Loucy (cell line): ENCODE results near the gene SPTLC3.

ENCODE experiments used
- H2AFZ ChIP-seq: fragments of 200-600 bp; sonication (generic); 2 replicates; pipeline ENCODE4 v1.6.0; 2016; ENCODE audit warnings: antibody characterized with exemption, mild to moderate bottlenecking, low read length, moderate library complexity
- H3F3A ChIP-seq: fragments of 200-600 bp; 2 replicates; pipeline ENCODE4 v1.6.0; 2016; ENCODE audit warnings: antibody characterized with exemption, low read depth, mild to moderate bottlenecking
- H3K27me3 ChIP-seq: fragments of 200-600 bp; sonication (generic); 2 replicates; pipeline ENCODE4 v1.6.1; 2014; ENCODE audit warnings: low read length, mild to moderate bottlenecking; ENCODE audit not compliant: insufficient read depth, poor library complexity, severe bottlenecking
- H3K36me3 ChIP-seq: fragments of 200-600 bp; sonication (generic); 2 replicates; pipeline ENCODE4 v1.6.1; 2016; ENCODE audit warnings: low read length; ENCODE audit not compliant: insufficient read depth
- H3K4me1 ChIP-seq: fragments of 200-600 bp; sonication (generic); 2 replicates; pipeline ENCODE4 v1.5.1; 2014; ENCODE audit warnings: low read length, mild to moderate bottlenecking; ENCODE audit not compliant: insufficient read depth, poor library complexity, severe bottlenecking
- H3K4me2 ChIP-seq: fragments of 200-600 bp; sonication (generic); 2 replicates; pipeline ENCODE4 v1.6.0; 2014; ENCODE audit warnings: antibody characterized with exemption, low read length, low read depth, mild to moderate bottlenecking; ENCODE audit not compliant: poor library complexity, severe bottlenecking
- H3K4me3 ChIP-seq: fragments of 200-600 bp; sonication (generic); 2 replicates; pipeline ENCODE4 v1.5.1; 2014; ENCODE audit warnings: low read length, mild to moderate bottlenecking, mixed read lengths; ENCODE audit not compliant: poor library complexity, severe bottlenecking
- H3K79me2 ChIP-seq: fragments of 200-600 bp; sonication (generic); 2 replicates; pipeline ENCODE4 v1.6.1; 2014; ENCODE audit warnings: low read length; ENCODE audit not compliant: insufficient read depth
- H3K9ac ChIP-seq: fragments of 200-600 bp; sonication (generic); 2 replicates; pipeline ENCODE4 v1.6.0; 2014; ENCODE audit warnings: mild to moderate bottlenecking, low read depth, low read length, moderate library complexity; ENCODE audit not compliant: poor library complexity, severe bottlenecking
- H3K9me2 ChIP-seq: fragments of 200-600 bp; sonication (generic); replicated peaks from 2 replicates; pipeline ENCODE4 v1.6.1; 2016; ENCODE audit warnings: low read depth, low read length, mixed read lengths
- H3K9me3 ChIP-seq: fragments of 200-600 bp; sonication (generic); 2 replicates; pipeline ENCODE4 v1.6.1; 2014; ENCODE audit warnings: mild to moderate bottlenecking, antibody characterized with exemption, low read length, low read depth; ENCODE audit not compliant: insufficient read depth
- H4K20me1 ChIP-seq: fragments of 200-600 bp; sonication (generic); 2 replicates; pipeline ENCODE4 v1.6.0; 2014; ENCODE audit warnings: antibody characterized with exemption, low read length, mild to moderate bottlenecking; ENCODE audit not compliant: insufficient read depth, poor library complexity, severe bottlenecking
- EZH2phosphoT487 ChIP-seq: fragments of 200-600 bp; IDR thresholded peaks from 2 replicates; pipeline ENCODE4 v1.6.1; 2018; ENCODE audit warnings: antibody characterized with exemption, mild to moderate bottlenecking, moderate library complexity, borderline replicate concordance
- TF ChIP-seq, protein P1 (sequence below): fragments of 200-600 bp; sonication (generic); conservative IDR thresholded peaks from 2 replicates; pipeline ENCODE4 v1.5.1; 2014; ENCODE audit warnings: mild to moderate bottlenecking, antibody characterized with exemption, low read length

The SPTLC3 gene

GRCh38 chr20:13060327-13060726, 51.6 kb downstream of the SPTLC3 start:
- Histone ChIP-seq H3K27me3 (no peaks in the 10 kb centered on the region), H3K9me3 (no peaks in the 10 kb centered on the region), H4K20me1 (no peaks in the 10 kb centered on the region), H3K9me2 (no peaks in the 10 kb centered on the region), H3F3A (no peaks in the 10 kb centered on the region), H3K9ac (no peak overlapping the region), H3K4me3 (no peak overlapping the region), H3K79me2 (no peaks in the 10 kb centered on the region), H3K4me1 (no peaks in the 10 kb centered on the region), H2AFZ (no peak overlapping the region), H3K4me2 (no peak overlapping the region), H3K36me3 (no peaks in the 10 kb centered on the region)
- TF ChIP-seq, protein P1, sequence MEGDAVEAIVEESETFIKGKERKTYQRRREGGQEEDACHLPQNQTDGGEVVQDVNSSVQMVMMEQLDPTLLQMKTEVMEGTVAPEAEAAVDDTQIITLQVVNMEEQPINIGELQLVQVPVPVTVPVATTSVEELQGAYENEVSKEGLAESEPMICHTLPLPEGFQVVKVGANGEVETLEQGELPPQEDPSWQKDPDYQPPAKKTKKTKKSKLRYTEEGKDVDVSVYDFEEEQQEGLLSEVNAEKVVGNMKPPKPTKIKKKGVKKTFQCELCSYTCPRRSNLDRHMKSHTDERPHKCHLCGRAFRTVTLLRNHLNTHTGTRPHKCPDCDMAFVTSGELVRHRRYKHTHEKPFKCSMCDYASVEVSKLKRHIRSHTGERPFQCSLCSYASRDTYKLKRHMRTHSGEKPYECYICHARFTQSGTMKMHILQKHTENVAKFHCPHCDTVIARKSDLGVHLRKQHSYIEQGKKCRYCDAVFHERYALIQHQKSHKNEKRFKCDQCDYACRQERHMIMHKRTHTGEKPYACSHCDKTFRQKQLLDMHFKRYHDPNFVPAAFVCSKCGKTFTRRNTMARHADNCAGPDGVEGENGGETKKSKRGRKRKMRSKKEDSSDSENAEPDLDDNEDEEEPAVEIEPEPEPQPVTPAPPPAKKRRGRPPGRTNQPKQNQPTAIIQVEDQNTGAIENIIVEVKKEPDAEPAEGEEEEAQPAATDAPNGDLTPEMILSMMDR = no peak
- no peak for TF ChIP-seq EZH2phosphoT487

DNA sequence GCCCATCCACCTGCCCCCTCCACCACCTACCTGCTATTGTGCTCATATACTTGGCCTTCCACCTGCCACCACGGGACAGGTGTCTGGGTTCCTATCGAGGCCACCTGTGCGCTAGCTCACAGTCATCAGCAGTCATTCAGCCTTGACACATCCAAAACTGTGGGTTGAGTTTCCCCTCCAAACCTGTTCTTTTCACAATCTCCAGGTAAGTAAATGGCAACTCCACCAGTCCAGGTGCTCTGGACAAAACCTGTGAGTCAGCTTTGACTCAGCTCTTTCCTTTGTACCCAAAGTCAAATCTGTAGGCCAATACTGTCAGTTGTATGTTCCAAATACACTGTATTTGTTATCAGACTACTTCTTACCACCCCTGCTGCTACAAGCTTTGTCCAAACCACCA, 52.6 kb downstream of the SPTLC3 start:
- Histone ChIP-seq H3K4me3 (no peak overlapping the region), H3K36me3 (no peaks in the 10 kb centered on the region), H3F3A (no peaks in the 10 kb centered on the region), H2AFZ (no peak overlapping the region), H3K9me3 (no peaks in the 10 kb centered on the region), H3K27me3 (no peaks in the 10 kb centered on the region), H3K9me2 (no peaks in the 10 kb centered on the region), H3K4me2 (no peak overlapping the region), H3K9ac (no peak overlapping the region), H3K79me2 (no peaks in the 10 kb centered on the region), H4K20me1 (no peaks in the 10 kb centered on the region), H3K4me1 (no peaks in the 10 kb centered on the region)
- TF ChIP-seq, protein P1 = no peak
- no peak for TF ChIP-seq EZH2phosphoT487

- H3K36me3 ChIP-seq = no peaks in the 10 kb centered on the region
- no peaks in the 10 kb centered on the region for H3K9me2 ChIP-seq
- H3K4me3 ChIP-seq = no peak overlapping the region
- no peaks in the 10 kb centered on the region for H3F3A ChIP-seq
- H3K4me1 ChIP-seq = no peaks in the 10 kb centered on the region
- no peaks in the 10 kb centered on the region for H3K27me3 ChIP-seq
- no peak overlapping the region for H2AFZ ChIP-seq
- no peaks in the 10 kb centered on the region for H3K9me3 ChIP-seq
- H3K9ac ChIP-seq = no peak overlapping the region
- H4K20me1 ChIP-seq = no peaks in the 10 kb centered on the region
- no peak for TF ChIP-seq EZH2phosphoT487
- TF ChIP-seq, protein P1 = no peak
- H3K79me2 ChIP-seq = no peaks in the 10 kb centered on the region
- no peak overlapping the region for H3K4me2 ChIP-seq
Observed at GRCh38 chr20:13062789-13063188, 54.0 kb downstream of the SPTLC3 start.
